ENCODE measurements around the gene ZFP64.

DNA sequence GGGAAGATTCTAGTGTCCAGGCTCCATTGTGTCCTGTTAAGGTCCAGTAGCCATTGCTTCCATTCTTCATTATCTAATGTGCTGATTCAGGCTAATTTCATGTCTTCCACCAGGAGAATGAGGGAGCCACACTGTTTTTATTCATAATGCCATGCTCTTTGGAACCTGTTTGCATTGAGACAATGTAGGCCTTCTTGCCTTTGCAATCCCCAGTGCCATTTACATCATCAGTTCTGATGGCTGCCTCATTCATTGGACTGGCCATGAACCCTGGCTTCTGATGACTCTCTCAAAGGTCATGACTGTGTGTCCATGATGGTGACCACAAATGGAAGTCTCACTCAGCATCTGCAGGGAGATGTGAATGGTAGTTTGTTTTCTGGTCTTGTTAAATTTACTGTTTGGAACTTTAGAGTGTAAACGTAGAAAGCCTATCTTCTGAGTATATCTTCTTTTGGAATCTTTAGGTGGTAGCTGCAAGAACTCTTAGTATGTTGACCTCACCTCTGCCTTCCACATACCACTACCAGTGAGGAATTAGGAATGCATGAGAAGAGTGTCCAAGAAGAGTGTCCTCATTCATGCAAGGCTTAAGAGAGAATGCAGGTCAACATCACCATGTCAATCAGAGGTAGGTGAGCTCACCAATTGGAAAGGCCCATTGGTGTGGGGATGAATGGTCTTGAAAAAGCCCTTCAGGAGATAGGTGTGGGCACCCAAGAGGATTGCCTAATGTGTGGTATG is 42.9 kb upstream of the ZFP64 start:
- TF ChIP-seq EZH2phosphoT487 (IDR thresholded peaks at IDR 0.05; ENCODE audit: borderline replicate concordance) = no peak
- TF ChIP-seq, protein P1, sequence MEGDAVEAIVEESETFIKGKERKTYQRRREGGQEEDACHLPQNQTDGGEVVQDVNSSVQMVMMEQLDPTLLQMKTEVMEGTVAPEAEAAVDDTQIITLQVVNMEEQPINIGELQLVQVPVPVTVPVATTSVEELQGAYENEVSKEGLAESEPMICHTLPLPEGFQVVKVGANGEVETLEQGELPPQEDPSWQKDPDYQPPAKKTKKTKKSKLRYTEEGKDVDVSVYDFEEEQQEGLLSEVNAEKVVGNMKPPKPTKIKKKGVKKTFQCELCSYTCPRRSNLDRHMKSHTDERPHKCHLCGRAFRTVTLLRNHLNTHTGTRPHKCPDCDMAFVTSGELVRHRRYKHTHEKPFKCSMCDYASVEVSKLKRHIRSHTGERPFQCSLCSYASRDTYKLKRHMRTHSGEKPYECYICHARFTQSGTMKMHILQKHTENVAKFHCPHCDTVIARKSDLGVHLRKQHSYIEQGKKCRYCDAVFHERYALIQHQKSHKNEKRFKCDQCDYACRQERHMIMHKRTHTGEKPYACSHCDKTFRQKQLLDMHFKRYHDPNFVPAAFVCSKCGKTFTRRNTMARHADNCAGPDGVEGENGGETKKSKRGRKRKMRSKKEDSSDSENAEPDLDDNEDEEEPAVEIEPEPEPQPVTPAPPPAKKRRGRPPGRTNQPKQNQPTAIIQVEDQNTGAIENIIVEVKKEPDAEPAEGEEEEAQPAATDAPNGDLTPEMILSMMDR (conservative IDR thresholded peaks at IDR 0.05; ENCODE audit: low read length) = no peak
